AG04450 (cell line): ENCODE results near the gene STPG2. TPM values are rescaled to one million over a fixed set of nuclear protein-coding genes. Genes with fewer than 3 reads are reported as not detected.

ENCODE experiments used
- CTCF ChIA-PET: fragments of 300-600, 350-600 bp; formaldehyde crosslinking; extraction: SDS; loops from one replicate; lab custom pipeline; 2022; ENCODE audit warnings: antibody characterized with exemption, inconsistent platforms; lab: Charles Lee
- POLR2A ChIA-PET: fragments of 350-600 bp; formaldehyde crosslinking; extraction: SDS; loops from one replicate; lab custom pipeline; 2021; ENCODE audit warnings: antibody characterized with exemption, inconsistent platforms; lab: Yijun Ruan, JAX
- DNase-seq: peaks from one replicate; pipeline ENCODE4 v3.0.0-alpha.2; 2011; ENCODE audit warnings: low read depth, low spot score
- H3K27ac ChIP-seq: one replicate; pipeline ENCODE4 v1.5.1; 2012; ENCODE audit warnings: low read depth, low read length, control low read depth
- H3K27me3 ChIP-seq: one replicate; pipeline ENCODE4 v1.6.0; 2012; ENCODE audit warnings: low read length; ENCODE audit not compliant: control insufficient read depth, insufficient read depth
- H3K4me3 ChIP-seq: 2 replicates; pipeline ENCODE4 v1.5.1; 2011; ENCODE audit warnings: mild to moderate bottlenecking, low read depth, low read length, control low read depth
- H3K9me3 ChIP-seq: 2 replicates; pipeline ENCODE4 v1.5.1; 2012; ENCODE audit warnings: low read length; ENCODE audit not compliant: control insufficient read depth, insufficient read depth
- CTCF ChIP-seq: IDR thresholded peaks from 2 replicates; pipeline ENCODE4 v1.5.1; 2011; ENCODE audit warnings: low read depth, low read length, control low read depth, inconsistent platforms
- polyA plus RNA-seq: library from polyadenylated mRNA; depleted of rRNA; stranded (reverse); fragments of >200 nt; gene quantifications from 2 replicates; pipeline ENCODE4 v1.2.3, GENCODE V29; 2011

STPG2 gene
- polyA plus RNA-seq, 1 experiment, result not detected

GRCh38 chr4:97624204-97624603 lies 519.1 kb downstream of the STPG2 start:
- H3K27ac ChIP-seq, result no peak overlapping the region
- no peaks in the 10 kb centered on the region for H3K9me3 ChIP-seq
- no peak for TF ChIP-seq CTCF
- H3K27me3 ChIP-seq, result no peaks in the 10 kb centered on the region
- CTCF ChIA-PET, result no interaction called here
- POLR2A ChIA-PET, result no interaction called here
- H3K4me3 ChIP-seq, result no peak overlapping the region
- DNase-seq, result no peak

- CTCF ChIA-PET, result no interaction called here
- TF ChIP-seq CTCF, result no peak
- Histone ChIP-seq H3K27ac (no peak overlapping the region), H3K27me3 (no peaks in the 10 kb centered on the region), H3K9me3 (no peaks in the 10 kb centered on the region), H3K4me3 (no peak overlapping the region)
- DNase-seq, result no peak
- POLR2A ChIA-PET, result no interaction called here
Measured at GRCh38 chr4:97605932-97606331, 537.3 kb downstream of the STPG2 start.

GRCh38 chr4:97593248-97593647 lies 550.0 kb downstream of the STPG2 start:
- no peak overlapping the region for H3K4me3 ChIP-seq
- CTCF ChIA-PET, result no interaction called here
- POLR2A ChIA-PET, result no interaction called here
- DNase-seq, result no peak
- no peaks in the 10 kb centered on the region for H3K27me3 ChIP-seq
- no peak for TF ChIP-seq CTCF
- no peak overlapping the region for H3K27ac ChIP-seq
- H3K9me3 ChIP-seq, result peaks cover 12% of the 10 kb centered on the region

GRCh38 chr4:97590266-97590665 lies 553.0 kb downstream of the STPG2 start:
- Histone ChIP-seq H3K4me3 (no peak overlapping the region), H3K27me3 (no peaks in the 10 kb centered on the region), H3K9me3 (peaks cover 12% of the 10 kb centered on the region), H3K27ac (no peak overlapping the region)
- DNase-seq, result no peak
- ChIA-PET CTCF (no interaction called here), POLR2A (no interaction called here)
- TF ChIP-seq CTCF, result no peak

GRCh38 chr4:97589481-97590196 lies 553.6 kb downstream of the STPG2 start:
- Histone ChIP-seq H3K4me3 (no peak overlapping the region), H3K27ac (no peak overlapping the region), H3K27me3 (no peaks in the 10 kb centered on the region), H3K9me3 (peaks cover 12% of the 10 kb centered on the region)
- DNase-seq, result no peak
- CTCF ChIA-PET, result no interaction called here
- POLR2A ChIA-PET, result no interaction called here
- no peak for TF ChIP-seq CTCF
